Measurements from ENCODE around the gene PIGH.
"Not testable (repeated sequence)": the region's sequence is repeated elsewhere in the genome, so short reads cannot be mapped to it uniquely, and the experiment has no call there.

The PIGH gene

DNA sequence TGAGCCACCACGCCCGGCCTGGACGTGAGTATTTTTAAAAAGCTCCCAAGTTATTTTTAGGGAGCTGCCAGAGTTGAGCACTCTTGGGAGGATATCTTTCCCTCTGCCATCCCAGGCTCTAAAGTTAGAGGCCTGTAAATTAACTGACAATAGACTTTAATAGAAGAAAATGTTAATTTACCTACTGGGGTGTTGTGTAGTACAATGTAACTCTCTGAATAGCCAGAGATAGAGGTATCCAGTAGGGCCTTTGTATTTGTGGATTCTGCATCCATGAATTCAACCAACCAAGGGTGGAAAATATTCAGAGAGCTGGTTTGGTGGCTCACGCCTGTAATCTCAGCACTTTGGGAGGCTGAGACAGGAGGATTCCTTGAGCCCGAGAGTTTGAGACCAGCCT lies 7.6 kb upstream of the PIGH start:
- DNase-seq, result no peak

DNA sequence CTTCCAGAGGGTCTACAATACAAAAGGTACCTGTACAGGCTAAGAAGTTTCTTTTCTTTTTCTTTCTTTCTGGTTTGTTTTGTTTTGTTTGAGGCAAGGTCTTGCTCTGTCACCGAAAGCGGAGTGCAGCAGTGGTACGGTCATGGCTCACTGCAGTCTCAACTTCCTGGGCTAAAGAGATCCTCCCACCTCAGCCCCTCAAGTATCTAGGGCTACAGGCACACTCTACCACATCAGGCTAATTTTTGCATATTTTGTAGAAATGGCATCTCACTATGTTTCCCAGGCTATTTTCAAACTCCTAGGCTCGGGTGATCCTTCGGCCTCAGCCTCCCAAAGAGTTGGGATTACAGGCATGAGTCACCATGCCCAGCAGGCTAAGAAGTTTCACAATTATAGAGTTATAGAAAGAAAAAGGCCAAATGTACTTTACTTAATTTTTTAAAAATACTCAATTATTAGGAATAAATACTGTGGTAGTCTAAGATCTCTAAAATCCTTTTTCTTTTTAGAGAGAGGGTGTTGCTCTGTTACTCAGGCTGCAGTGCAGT lies 3.0 kb upstream of the PIGH start:
- no peak for DNase-seq

DNA sequence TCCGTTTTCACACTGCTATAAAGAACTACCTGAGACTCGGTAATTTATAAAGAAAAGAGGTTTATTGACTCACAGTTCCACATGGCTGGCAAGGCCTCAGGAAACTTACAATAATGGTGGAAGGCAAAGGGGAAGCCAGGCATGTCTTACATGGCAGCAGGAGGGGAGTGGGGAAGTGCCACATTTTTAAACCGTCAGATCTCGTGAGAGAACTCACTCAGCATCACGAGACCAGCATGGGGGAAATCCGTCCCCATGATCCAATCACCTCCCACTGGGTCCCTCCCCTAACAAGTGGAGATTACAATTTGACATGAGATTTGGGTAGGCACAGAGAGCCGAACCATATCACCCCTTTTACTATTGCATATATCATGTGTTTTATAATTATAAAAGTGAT lies 2.0 kb upstream of the PIGH start:
- no peak for DNase-seq

DNA sequence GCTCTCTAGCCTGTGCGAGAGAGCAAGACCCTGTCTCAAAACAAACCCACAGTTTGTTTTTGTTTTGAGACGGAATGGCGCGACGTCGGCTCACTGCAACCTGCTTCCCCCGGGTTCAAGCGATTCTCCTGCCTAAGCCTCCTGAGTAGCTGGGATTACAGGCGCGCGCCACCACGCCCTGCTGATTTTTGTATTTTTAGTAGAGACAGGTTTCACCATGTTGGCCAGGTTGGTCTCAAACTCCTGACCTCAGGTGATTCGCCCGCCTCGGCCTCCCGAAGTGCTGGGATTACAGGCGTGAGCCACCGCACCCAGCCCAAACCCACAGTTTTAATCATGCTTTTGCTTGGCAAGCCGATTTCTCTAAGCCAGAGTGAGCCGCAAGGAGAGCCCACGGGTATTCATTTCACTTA lies 500 bp upstream of the PIGH start:
- DNase-seq, result not testable (repeated sequence)

DNA sequence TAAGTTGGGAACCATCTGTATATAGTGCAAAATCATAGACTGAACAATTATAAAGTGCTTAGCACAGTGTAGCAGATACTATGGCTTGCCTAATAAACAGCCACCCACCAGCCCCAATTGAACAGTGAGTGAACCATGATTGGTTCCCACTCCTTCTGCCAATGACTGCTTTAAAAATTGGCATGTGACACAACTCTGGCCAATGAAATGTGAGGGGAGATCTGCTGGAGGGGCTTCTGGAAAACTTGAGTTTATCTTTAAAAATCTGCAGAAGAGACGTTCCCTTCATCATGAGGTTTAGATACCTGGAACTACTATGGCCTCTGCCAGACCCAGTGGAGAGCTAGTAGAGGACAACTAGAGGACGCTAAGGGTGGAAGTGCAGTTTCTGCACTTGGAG lies 4.7 kb downstream of the PIGH start:
- DNase-seq, result no peak

DNA sequence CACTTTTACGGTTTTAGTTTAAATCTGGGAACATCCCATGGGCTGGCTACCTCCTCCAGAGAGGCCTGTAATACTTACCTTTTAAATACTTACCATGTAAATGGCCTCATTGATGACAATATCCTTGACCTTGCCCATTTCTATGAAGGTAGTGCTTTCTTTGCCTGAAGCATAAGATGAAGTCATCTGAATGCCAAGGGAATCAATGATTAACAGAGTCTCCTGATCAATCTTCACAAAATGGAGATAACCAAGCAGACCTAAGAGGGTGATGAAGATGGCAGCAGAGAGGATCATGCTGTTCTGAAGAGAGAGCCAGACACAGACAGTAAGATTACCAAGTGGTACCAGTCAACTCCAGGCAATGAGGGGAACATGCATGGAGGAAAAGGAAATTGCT lies 6.4 kb downstream of the PIGH start:
- not testable (repeated sequence) for DNase-seq

DNA sequence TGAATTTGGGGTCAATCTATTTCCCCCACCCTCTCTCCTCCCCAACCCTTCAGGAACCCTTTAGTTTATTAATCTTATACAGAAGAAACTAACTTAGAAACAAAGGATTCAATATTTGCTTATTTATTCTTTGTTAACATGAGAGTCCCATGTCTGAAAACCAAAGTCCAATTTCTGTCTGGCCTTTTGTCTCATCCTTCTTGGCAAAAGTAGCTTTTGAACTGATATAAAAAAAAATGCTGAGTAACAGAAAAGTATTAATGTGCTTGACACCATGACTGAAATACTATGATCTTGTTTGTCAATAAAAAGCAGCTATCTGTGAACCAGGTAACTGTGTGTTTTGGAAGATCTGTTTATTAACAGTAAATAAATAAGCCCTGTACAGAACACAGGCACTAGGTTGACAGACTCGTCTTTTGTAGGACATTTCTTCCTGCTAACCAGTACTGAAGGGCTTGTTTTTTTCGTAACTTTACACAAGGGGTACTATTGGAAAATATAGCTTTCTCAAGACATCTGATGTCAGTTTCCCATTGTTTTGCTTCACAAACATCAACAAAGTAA lies 10.8 kb downstream of the PIGH start:
- DNase-seq, result no peak

DNA sequence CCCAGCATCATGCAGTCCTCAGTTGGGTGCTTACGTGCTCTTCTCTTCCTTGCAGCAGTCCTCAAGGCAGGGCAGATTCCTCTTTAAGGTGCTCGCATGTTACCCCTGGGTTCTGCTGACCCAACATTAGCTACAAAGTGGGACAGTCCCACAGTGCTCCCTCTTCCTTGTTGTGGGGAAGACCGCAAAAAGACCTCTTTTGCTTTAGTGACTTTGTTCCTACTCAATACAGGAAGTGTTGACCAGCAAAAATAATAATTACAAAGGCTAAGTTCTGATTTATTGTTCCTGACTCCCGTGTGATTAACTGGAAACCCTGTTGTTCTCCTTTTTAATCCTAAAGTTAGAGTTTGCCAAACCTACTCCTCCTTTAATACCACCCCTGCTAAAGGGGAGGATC lies 13.7 kb downstream of the PIGH start:
- no peak for DNase-seq

DNA sequence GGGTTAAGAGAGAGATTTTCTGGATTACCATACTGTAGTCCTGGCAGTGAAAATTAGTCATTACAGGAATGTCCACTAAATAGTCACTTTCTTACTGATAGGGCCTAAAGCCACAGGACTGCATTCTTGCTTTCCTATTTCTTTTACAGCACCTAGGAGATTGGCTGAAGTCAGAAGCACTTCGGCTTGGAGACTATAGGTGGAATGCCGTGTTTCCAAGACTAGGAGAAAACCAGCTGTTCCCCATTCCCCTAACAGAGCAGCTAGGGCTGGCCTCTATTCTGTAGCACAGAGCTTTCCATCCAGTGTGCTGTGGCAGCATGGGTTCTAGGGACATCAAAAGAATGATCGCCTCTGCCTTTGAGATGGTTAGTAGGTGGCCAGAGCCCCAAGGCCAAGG lies 15.1 kb downstream of the PIGH start:
- no peak for DNase-seq

DNA sequence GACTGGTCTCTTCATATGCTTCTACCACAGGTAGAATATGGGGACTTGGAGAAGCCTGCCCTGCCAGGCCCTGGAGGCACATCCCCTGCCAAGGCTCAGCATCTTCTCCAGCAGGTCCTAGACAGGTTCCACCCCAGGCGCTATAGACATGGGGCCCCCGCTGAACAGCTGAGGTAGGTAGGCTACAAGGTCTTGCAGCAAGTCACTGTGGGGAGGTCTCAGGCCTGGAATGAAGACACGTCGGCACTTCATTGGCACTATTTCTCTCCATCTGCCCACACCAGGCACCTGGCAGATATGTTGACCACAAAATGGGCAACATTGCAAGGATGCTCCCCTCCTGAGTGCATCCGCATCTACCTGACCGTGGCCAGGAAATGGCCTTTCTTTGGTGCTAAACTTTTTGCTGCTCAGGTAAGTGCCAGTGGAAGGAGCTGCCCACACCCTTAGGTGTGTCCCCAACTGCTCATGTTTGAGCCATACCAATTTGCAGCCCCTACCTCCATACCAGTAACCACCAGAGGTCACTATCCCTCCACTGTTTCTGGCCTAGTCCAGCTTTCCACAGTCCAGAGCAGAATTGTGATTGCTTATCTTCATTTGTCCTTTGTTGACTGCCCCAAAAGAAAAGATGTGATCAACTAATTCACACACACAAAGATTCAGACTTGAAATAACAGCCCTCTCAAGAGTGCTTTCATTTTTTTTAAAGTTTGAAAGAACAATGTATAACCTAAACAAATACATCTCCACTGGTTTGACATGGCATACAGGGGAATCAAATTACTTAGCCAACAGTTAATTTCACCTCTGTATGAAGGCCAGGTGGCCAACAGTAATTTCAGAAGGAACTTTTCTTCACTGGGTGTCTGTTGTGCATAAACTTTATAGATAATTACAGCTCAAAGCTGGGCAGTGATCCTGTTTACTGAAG lies 16.1 kb downstream of the PIGH start:
- DNase-seq, result no peak

DNA sequence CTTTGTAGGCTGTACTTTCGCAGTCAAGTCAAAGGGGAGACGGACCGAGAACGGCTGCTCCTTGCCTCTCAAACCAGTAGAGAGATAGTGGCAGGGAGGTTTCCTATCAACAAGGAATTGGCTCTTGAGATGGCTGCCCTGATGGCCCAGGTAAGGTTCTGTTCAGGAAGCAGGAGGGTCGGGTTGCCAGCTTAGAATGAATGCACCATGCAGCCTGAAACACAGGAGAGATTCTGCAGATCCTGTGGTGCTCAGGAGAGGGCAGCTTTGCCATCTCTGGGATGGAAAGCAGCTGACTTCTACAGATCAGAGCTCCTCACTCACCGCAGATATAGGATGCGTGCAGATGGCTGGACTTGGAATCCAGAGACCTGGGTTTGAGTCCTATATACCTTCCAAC lies 18.0 kb downstream of the PIGH start:
- DNase-seq, result no peak

DNA sequence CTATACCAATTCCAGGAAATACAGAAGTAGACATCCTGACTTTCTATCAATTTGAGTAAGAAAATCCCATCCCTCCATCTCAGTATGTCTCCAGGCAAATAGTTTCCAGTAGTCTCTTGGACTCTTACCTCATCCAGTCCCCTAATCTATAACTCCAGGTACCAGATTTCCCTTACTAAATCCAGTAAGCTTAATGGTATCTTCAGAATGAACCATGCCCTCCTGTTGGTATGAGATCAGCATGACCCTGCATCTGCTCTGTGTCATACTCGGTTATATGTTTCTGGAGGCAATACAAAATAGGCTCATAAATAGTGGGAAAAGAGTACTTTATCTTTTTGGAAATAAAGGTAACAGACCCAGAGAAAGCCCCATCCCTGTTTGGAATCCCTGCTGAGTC lies 18.4 kb downstream of the PIGH start:
- no peak for DNase-seq

DNA sequence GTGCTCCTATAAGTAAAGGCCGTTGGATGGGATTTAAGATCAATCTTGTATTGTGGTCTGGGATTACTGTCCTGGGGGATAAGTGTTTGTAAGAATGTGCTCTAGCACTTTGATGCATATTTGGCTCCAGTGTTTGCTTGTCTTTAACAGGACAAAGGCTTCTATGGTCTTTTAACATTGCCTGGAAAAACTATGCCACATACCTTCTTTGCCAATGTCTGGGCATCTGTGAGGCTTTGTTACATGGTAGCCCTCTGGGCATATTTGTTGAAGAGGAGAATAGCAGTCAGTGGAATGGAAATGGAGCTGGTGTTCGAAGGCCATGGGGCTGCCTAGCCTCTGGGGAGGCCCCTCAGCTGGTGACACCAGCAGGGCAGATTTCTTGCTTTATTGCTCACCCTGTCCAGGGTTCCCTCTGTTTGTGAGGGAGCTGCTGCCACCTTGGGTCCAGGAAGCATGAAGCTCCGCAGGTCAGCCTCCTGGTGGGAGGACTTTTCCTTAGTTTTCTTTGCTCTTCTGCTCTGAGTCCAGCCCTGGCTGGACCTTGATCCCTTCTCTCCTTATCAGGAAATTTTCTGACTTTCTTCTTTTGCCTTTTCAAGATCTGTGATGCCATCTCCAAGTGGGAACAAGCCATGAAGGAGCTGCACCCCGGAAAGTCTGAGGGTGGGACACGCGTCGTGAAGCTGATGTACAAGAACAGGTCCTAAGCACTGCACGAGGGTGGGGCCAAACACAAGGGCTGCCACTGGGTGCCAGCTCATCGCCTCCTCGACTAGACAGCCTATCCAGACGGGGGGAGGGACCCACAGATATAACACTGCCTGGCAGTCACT lies 19.5 kb downstream of the PIGH start:
- no peak for DNase-seq

DNA sequence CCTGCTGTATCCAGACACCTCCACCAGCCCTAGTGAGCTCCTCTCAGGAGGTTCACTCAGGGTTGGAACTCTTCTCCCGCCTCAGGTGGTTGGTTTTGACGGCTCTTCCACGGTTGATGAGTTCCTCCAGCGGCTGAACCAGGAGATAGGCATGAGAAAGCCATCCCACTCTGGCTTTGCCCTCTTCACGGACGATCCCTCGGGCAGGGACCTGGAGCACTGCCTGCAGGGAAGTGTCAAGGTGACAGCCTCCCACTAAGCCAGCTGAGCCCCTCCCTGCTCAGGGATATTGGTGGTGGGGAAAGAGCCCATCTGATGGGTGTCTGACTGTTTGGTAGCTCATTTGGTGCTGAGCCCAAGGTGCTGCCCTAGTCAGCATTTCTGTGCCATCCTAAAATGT lies 20.4 kb downstream of the PIGH start:
- DNase-seq, result no peak

DNA sequence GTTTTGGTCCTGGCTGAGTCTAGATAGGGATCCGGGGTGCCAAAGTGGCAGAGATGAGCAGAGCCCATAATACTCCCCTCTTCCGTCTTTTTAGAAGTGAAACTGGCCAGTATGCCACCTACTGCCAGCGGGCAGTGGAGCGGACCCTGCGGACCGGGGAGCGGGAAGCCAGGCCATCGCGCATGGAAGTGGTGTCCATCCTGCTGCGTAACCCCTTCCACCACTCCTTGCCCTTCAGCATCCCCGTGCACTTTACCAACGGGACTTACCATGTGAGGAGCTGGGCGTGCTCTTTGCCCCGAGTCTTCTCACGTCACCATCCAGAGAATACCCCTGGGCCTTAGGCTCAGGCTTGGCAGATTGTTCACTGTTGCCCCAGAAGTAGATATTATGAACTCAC lies 21.0 kb downstream of the PIGH start:
- no peak for DNase-seq

DNA sequence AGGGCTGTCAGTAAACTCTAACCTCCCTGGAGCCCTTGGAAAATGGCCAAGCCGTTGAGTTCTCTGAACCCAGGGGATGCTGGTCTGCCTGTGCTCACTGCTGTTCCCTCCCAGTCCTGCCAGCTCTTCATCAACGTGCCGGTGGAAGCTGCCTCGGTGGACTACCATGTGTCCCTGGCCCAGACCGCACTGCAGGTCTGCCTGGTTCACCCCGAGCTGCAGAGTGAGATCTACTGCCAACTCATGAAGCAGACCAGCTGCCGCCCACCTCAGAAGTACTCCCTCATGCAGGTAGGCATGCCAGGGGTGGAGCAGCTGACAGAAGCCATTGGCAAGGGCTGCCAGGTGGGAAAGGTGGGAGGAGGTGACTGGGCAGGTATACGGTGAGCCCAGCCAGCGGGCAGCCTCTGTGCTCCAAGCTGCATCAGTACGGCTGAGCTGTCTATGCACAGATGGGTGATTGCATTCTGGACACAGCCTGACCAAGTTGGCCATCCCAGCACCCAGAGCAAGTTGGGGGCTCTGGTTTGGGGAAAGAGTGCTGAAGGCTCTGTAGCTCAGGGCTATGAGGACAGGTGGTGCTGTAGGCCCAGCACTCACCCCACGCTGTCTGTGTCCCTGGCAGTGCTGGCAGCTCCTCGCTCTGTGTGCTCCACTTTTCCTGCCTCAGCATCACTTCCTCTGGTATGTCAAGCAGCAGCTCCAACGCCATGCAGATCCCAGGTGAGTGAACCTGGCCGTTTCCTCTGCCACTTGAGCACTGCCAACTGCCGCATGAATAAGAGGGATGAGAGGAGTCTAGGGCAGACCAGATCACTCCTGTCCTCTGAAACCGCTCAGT lies 21.9 kb downstream of the PIGH start:
- no peak for DNase-seq

DNA sequence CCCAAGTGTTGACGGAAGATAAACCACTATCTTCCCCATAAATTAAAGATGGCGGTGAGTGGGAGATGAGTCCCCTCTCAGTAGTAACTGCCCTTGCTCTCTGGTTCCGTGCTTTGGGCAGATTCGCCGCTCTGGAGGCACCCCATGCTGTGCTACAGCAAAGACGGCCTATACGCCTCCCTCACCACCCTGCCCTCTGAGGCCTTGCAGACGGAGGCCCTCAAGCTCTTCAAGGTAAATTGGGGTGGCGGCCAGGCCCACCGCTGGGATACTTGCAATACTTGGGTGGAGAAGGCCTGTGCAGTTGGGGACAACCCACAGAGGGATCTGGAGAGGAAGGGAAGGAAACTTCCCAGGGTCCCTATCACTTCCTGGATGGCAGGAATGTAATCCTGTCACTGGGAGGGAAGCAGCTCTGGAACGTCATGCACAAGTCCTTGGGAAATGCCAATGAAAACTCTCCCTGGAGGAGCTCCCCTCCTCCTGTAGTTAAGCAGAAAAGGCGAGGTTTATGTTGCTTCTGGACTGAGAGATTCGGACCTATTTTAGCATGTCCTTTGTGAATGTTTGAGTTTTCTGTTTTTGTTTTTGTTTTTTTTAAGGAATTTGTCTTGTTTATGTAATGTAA lies 22.8 kb downstream of the PIGH start:
- no peak for DNase-seq

DNA sequence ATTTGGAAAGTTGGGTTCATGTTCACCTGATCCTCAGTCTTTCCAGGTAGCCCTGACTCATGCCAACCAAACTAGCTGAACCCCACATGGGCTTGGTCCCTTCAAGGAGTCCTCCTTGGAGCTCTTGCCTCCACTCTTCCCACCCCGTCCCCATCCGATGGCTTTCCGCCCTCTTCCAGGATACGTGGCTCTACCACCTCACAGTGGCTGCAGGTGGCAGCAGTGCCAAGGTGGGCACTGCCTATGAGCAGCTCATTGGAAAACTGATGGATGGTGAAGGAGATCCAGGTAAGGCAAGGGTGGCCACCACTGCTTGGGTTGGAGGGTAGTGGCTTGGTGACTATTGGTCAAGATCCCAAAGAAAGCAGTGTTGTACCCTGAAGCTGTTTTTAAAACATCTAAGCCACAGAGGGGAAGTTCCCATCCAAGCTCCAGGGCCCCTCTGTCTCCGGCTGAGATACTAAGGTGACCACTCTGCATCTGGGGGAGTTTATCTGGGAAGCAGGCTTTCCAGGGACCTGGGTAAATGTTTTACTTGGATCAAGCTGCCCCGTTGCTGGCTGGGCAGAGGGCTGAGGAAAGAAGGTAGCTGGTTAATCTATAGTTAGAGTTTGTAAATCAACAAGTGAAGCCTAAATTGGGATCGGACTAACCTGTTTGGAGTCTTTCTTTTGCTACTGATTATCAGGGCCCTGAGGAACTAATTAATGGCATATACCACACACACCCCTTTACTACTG lies 23.7 kb downstream of the PIGH start:
- no peak for DNase-seq

DNA sequence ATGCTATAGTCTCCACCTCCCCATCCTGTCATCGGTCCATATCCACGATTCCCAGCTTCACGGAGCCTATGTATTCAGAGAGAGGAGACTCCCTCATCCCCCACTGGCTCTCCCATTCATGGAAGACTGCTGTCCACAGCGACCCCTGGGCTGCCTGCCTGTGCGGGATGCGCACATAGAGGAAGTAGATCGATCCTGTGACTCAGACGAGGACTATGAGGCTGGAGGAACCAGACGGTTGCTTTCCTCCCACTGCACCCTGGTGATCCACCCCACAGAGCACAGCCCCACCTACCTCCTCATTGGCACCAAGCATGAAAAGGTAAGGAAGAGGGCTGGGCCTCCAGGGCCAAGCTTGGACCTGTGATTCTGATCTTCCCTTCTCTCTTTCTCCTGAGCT lies 24.4 kb downstream of the PIGH start:
- DNase-seq, result no peak

DNA sequence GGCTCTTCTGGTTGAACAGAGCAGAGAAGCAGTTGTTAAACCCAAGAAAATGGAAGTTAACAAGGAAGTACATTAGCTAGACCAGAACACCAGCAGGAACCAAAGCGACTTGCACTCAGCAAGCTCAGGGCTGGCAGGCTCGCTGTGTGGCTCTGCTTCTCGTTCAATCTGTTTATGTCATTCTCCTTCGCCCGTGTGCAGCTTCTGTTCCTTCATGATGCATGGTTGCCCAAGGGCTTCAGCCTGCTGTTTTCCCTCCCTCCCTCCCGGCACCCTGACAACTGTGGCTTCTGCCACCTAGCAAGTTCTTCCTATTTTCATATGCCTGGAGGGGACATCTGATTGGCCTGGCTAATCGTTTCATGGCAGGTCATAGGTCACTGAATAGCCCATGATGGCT lies 25.3 kb downstream of the PIGH start:
- no peak for DNase-seq

DNA sequence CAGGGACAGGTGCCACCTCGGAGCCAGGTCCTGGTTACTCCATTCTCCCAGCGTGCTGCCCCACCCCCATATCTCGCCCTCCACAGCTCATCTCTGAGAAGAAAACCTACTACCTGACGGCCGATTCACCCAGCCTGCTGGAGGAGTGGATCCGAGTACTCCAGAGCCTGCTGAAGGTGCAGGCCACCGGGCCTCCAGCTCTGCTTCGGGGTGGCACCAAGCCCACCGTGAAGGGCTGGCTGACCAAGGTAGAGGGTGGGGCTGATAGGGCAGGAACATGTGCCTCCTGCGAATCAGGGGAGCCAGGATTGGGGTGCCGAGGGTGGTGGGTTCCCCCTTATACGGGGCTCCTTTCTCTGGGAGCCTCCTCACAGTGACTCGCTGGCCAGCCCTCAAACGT lies 25.9 kb downstream of the PIGH start:
- no peak for DNase-seq

All from activated CD8-positive, alpha-beta memory T cell treated with anti-CD3 and anti-CD28 coated beads, Interleukin-2, amount 50 U/mL, for 48 hours (primary cell).